GM18519 (cell line): ENCODE measurements around the gene IL15RA.
"Not testable (repeated sequence)": the region's sequence is repeated elsewhere in the genome, so short reads cannot be mapped to it uniquely, and the experiment has no call there.

Experiments used
- ATAC-seq: cut with Tn5 transposase; IDR thresholded peaks from one replicate; pipeline ENCODE4 v1.9.1; 2021; ENCODE audit warnings: mild to moderate bottlenecking, moderate library complexity; ENCODE audit not compliant: unreplicated experiment, low FRiP score

Gene IL15RA

DNA sequence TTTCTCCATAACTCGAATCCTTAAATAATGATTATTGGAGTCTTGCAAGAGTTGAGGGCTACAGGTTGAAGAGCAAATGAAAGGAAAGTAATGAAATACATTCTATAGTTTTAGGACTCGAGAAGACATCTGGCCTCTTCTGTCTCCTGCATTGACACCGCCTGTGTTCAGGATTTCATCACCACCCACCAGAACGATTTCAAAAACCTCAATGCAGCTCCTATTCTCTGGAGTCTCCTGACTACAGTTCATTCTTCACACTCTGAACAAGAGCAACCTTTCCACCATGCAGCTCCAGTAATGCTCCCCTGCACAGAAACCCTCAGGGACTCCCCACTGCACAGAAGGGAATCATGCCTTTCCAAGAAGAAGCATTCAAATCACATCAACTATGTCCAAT lies 5.5 kb downstream of the IL15RA start:
- ATAC-seq: no peak

DNA sequence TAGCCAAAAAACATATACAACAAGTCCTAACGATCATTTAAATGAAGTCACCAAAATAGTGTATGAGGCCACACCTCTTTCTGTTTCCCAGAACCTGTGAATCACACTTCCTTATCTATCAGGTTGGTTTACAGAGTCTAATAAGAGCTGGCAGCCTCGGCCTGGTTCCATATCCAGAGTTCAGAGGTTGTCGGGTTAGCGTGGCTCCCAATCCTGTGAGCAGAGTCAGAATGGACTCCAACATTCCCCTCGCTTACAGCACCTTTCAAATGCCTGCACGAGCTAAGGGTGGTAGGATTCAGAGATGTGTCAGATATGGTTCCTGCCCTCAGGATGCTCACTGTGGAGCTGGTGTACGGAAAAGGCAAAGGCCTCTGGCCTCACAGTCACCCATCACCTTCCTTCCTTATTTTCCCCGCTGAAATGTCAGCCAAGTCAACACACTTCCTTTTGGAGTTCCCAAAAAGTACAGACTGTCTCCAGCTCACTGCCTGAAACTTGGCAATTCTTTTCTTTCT lies 6.0 kb downstream of the IL15RA start:
- no peak for ATAC-seq

DNA sequence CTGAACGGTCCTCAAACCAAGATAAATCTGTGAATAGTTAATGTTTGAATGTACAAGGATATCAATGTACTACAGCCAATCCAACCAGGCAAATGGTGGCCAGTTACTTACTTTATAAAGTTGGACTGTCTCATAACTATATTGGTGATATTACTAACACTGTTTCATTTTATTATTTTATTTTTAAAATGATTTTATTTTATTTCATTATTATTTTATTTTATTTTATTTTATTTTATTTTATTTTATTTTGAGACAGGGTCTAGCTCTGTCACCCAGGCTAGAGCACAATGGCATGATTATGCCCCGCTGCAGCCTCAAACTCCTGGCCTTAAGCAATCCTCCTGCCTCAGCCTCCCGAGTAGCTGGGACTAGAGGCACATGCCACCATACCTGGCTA lies 6.8 kb downstream of the IL15RA start:
- no peak for ATAC-seq

DNA sequence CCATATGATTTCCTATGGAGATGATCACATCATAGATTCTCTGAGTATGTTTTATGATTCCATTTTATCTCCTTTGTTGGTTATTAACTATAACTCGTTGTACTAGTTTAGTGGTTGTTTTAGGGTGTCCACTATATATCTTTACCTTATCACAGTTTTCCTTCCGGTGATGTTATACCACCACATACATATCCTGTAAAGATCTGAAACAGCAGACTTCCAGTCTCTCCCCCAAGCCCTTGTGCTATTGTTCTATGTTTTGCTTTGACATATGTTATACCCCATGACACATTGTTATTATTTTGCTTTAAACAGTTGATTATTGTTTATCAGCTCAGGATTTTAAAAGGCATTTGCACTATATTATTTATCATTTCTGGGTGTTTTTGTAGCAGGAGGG lies 7.3 kb downstream of the IL15RA start:
- ATAC-seq: no peak

DNA sequence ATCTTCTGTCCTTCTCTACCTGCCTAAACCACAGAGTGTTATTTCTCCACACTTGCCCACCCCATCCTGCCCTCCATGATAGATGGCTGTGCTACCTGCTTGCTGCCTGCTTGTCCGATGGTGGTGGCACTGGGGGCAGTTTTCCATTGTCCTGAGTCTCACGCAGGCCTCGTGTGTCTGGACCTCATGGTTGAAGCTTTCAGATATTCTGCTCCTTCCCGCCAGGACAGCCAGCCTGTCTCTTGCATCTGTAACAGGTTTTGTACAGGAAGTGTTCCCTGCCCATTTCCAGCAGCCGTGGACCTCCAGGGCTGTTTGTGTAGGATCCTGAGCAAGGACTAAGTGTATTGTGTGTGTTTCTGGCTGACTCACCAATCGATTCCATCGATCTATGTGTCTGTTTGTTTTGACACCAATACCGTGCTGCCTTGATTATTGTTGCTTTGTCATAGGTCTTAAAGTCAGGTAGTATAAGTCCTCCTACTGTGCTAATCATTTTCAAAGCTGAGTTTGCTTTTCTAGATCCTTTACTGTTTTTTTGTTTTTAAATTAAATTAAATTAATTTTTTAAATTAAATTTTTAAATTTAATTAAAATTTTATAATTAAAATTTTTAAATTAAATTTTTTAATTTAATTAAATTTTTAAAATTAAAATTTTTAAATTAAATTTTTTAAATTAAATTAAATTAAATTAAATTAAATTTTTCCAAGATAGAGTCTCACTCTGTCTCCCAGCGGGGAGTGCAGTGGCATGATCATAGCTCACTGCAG lies 8.5 kb downstream of the IL15RA start:
- ATAC-seq: no peak

DNA sequence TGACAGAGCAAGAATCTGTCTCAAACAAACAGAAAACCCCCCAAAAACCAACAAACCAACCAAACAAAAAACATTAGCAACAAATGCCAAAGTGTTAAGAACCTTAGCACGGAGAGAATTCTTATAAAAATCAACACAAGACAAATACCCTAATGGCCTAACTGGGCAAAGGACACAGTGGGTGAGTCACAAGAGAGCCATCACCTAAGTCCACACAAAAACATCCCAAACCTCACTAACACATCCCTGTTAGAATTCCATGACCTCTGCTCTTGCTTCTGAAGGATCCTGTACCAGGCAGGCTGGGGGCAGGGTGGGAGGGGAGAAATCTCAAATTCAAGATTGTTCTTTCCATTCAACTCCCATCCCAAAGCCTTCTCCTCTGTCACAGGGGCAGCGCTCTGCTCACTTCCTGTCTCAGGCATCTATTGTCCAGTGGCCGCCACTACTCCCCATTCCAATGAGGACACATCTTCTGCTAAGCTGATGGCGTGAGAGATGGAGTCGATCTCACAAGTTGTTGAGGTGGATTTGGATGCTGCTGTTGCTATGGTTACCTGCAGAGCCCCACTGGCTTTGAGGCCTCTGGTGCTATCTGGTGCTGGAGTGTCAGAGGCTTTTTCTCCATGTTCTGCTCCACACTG lies 9.2 kb downstream of the IL15RA start:
- ATAC-seq: no peak

DNA sequence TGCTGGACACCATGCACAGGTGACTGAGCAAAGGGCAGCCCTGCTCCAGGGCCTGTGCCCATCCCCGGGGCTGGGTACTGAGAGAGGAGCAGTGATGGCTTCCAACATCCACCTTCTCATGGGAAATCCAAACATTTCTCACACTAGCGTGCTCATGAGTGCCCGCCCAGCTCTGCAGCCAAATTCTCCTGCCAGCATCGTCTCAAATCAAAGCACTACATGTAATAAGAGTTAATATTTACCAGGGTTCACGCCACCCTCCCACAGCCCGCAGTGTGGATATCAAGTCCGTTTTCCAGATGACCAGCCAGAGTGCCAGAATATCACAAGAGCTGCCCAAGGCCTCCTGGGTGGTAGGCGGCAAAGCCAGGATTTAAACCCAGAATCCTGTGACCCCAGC lies 12.1 kb downstream of the IL15RA start:
- no peak for ATAC-seq

DNA sequence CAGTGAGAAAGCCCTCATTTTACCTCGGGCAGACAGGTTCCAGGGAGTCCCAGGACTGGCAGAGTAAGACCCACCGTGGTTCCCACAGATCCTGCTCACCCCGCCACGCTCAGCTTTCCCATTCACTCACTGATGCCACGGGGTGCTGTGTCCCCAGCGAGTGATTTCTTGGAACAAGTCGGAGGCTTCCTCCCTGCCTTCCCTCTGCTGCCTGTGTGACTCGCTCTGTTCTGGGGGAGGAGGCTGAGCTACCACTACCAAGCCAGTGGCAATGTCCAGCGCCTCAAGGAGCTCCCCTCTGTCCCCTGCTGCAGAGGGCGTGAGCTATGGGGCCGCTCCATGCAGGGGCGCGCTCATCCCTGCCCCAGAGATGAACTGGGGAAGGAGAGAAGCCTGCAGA lies 12.6 kb downstream of the IL15RA start:
- ATAC-seq: no peak

DNA sequence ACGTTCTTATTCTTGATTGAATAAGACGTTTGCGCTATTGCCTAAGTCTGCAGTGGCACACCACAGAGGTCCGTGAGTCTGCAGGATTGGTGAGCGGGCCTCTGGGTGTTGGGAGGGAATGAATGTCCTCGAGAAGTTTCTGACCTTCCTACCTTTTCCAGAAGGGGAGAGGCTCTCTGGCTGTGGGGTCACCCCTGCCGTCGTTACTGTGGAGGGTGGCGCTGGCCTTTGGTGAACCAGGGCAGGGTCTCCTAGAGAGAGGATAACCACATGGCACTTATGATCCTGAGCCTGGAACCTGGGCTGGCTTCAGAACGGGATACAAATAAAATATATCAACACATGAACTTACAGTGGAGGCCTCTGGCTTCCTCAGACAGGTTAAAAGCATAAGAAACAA lies 13.8 kb downstream of the IL15RA start:
- ATAC-seq: no peak

DNA sequence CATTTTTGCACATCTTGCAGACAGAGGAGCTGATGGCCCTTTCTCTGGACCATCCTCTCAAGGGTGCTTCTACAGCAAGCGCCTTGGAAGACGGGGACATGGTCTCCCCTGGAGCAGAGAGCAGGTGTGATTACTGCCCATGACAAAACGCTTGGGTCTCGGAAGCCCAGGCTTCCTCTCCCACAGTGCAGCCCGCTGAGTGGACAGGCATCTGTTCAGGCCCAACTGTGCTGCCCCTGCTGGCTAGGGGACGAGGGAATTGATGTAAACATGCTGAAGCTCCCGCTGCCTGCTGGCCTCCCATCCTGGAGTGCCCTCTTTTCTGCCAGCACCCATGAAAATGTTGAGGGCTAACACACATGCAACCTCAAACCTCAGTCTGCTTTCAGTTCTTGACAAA lies 14.3 kb downstream of the IL15RA start:
- no peak for ATAC-seq

DNA sequence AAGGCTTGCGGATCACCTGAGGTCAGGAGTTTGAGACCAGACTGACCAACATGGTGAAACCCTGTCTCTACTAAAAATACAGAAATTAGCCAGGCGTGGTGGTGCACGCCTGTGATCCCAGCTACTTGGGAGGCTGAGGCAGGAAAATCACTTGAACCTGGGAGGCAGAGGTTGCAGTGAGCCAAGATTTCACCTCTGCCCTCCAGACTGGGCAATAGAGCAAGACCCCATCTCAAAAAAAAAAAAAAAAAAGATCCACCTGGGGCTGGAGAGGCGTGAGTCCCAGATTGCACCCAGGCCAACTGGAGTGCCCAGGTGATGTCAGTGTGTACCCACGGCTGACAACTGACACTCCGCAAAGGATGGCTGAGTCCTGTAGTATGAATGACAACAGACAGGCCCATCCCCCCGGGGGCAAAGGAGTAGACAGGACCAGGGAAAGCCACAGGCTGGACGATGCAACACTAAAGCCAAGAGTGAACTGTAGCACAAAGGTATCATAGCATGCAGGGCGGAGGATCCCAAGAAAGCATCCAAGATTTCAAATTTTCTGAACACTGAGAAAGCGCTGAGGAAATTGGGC lies 14.9 kb downstream of the IL15RA start:
- ATAC-seq: not testable (repeated sequence)

DNA sequence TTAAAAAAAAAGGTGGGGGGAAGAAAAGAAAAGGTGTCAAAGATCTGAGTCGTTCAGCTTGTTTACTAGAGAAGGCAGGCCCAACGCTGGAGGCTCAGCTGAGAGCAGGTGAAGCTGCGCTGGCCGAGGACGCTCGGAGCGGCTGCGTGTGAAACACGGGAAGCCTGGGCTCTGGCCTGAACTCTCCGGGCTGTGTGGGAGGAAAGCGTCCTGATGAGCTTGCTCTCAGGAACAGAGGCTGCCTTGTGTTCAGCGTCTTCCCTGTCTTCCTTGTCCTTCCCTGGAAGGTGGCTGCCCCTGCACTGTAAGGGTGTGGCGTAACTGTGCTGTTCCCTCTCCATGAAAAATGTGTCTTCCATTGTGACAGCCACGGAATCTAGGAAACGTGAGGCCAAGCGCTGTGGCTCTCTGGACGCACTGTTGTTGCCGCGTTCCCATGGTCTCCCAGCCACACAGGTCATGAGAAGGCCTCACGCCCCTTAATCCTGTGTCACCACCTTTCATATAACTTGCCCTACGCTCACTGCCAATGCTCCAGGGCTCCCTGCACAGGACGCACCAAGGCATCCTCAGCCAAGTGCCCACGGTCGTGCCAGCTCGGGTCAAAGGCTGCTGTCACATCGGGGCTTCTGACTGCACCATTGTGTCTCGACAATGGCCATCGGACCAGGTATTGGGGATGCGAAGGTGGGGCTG lies 15.8 kb downstream of the IL15RA start:
- ATAC-seq: no peak

DNA sequence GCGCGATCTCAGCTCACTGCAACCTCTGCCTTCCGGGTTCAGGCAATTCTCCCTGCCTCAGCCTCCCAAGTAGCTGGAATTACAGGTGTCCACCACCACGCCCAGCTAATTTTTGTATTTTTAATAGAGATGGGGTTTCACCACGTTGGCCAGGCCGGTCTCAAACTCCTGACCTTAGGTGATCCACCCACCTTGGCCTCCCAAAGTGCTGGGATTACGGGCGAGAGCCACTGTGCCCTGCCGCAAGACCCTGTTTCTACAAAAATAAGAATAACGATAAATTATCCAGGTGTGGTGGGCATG lies 16.4 kb downstream of the IL15RA start:
- not testable (repeated sequence) for ATAC-seq

DNA sequence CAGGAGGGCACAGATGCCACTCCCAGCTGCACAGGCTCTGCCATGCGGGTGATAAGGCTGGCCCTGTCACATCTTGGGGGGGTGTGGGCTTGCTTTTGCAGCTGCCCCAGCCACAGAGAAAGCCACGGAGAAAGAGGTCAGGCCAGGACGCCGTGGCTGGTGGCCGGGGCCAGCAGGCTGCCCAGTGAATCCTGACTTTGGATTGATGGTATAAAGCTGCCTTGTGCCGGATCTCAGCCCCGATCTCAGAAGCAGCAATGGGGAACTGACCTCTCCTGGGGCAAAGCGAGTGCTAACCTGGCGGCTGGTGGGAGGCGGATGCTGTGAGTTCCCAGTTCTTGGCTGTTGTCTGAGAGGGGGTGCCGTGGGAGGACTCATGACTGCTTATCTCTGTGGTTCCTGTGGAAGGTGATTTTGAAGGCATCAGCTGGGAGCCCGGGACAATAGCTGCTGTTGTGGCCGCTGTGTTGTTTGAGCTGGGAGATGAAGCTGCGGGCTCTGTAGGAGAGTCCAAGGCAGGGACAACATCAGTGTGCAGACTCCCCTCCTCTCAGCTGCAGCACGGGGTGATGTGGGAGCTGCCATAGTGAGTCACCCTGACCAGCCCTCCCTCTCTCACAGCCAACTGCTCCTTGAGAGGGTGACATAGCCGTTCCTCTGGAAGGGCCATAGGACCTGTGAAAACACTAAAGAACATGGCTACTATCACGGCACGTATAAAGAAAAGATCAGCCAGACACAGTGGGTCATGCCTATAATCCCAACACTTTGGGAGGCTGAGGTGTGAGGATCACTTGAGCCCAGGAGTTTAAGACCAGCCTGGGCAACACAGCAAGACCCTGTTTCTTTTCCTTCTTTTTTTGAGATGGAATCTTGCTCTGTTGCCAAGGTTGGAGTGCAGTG lies 17.0 kb downstream of the IL15RA start:
- ATAC-seq: no peak

DNA sequence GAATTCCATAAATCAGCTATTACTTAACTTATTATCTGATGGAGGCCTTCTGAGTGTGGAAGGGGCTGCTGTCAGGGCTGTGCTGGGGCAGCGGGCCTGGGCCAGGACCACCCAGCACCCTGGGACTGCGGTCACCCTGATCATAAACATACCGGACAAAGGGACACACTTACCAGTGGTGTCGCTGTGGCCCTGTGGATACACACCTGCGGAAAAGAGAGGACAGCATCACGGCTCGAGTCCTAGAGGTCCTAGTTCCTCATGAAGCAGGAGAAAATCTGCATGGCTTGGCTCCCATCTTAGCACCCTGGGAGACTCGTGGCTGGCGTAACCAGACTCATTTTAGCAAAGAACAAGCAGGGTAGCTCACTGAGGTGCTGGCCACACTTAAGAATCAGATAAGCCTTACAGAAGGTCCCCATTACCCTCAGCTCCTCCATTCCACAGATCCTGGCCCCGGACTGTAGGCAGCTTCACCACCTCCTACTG lies 17.7 kb downstream of the IL15RA start:
- ATAC-seq: no peak

DNA sequence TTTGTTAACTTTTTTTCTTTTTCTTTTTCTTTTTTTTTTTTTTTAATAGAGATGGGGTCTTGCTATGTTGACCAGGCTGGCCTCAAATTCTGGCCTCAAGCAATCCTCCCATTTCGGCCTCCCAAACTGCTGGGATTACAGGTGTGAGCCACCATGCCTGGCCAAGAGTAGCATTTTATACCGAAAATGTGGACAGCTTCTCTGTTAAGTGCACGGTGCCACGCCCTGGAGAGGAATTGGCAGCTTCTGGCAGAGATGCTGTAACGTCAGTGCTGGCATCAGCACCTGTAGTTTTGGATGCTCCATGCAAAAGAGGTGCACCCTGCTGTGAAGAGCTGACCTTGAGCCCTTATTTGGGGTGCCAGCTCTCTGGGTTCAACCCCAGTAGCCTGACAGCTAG lies 18.2 kb downstream of the IL15RA start:
- no peak for ATAC-seq

DNA sequence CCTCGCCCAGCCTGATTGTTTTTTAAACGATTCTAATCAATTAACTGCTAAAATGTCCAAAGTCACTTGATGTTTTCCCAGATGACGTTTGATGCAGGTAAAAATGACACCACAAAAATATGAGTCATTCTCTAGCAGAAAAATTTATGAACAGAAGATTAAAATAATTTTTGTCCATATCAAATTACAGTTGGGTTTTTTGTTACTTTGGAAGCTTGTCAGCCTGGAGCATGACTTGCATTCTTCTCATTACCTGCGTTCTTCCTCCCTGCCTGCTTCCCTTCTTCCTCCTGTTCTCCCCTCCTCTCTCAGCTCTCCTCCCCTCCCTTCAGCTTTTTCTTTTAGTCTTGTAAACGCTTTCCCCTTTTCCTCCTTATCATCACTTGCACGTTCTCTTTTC lies 18.7 kb downstream of the IL15RA start:
- ATAC-seq: no peak

DNA sequence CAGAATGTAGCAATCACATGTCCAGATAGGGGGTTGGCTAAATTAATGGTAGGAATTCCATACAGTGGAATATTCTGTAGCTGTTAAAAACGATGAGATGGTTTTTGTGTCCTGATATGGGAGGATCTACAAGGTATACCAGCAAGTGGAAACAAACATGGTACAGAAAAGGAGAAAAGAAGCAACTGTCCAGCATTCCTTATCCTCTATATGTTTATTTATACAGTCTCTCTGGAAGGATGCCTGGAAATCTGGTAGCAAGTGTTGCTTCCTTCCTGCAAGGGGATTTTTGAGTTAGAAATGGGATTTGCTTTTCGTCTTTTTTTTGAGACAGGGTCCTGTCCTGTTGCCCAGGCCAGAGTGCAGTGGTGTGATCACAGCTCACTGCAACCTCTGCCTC lies 19.3 kb downstream of the IL15RA start:
- ATAC-seq: no peak

DNA sequence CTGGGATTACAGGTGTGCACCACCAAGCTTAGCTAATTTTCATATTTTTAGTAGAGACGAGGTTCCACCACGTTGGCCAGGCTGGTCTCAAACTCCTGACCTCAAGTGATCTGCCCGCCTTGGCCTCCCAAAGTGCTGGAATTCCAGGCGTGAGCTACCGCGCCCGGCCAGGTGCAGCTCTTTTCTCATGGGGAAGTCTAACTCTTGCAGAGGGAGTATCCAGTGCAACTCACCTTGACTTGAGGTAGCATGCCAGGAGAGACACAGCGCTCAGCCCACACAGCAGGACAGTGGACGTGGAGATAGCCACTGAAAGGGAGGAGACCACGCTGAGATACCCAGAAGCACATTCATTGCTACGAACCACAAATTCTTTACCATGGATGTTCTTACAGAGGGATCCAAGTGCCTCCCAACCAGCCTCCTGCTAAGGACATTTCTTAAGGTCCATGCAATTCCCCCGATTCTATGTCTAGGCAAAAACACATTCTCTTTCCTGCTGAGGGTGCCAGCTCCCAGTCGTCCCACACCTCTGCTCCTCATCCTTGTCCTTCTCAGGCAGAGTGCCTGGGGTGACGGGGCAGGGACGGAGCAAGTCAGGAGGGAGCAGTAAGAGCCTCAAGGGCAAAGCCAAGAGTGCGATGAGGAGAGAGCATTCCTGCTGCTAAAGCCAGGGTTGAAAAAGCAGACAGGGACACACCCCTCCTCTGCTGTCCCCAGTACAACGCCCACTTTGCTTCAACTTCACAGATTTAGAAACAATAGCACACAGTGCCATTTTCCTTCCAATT lies 21.0 kb downstream of the IL15RA start:
- no peak for ATAC-seq
